Bone marrow (tissue), 2 donors: ENCODE results near the gene SLC24A1.
A peak's percentile ranks its signal among the peaks of the same experiment; 100 is the strongest.
"Not testable (repeated sequence)": the region's sequence is repeated elsewhere in the genome, so short reads cannot be mapped to it uniquely, and the experiment has no call there.

Source experiments
- DNase-seq, 2 donors: peaks; one replicate each; lab custom pipeline; 2025; lab: John Stamatoyannopoulos, UW

SLC24A1 gene

DNA sequence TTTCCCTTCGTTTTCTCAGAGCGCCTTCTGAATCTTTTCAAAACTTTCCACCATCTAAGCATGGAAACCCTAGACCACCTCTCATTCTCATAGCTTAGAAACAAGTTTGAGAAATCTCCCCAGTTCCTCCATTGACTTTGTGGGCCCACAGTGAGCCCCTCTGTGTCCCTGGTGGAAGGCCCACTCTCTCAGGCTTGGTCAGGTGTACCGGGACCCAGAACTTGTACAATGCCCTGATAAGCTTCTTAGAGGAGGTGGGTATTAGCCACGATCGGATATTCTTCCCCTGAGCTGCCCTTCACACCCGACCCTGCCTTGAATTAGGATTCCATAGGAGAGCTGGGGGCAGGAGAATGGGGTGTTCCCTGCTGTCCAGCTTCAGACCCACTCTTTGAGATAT is at the start of gene SLC24A1:
SLC24A1 (plus strand) TSS at position 301 of the 400 bp plus-strand sequence. CDS start 2,143 bp downstream, outside the sequence.
- no peak for DNase-seq

DNA sequence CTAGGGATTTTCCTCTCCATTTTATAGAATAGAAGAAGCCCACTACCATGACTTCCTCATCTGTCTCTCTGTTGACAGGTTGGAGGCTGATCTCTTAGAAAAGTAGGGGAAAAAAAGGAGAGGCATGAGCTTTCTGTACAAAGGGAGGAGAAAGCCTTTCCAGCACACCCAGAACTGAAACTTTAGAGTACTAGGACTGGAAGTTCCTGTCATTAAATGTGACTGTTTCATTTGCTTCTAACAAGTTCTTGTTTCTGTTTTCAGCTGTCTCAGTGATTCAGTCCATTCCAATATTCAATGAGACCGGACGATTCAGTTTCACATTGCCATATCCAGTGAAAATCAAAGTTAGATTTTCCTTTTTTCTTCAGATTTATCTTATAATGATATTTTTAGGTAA is 49.8 kb upstream of the SLC24A1 start:
- no peak for DNase-seq

DNA sequence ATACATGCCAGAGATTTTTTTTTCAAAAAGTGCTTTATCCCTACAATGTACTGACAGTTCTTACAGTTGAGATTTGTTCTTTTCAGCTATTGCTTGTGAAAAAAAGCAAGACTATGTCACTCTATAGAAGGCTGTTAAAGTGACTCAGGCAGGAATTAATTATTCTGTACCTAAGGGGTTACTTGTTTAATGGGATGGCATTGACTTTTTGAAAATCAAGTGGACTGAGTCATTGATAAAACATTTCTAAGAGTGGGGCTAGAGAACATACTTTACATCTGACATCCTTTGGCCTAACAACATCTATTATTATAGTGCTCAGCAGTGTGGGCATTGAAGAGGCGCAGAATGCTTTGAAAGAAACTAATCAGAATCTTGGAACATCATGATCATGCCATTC is 45.1 kb upstream of the SLC24A1 start:
- no peak for DNase-seq

DNA sequence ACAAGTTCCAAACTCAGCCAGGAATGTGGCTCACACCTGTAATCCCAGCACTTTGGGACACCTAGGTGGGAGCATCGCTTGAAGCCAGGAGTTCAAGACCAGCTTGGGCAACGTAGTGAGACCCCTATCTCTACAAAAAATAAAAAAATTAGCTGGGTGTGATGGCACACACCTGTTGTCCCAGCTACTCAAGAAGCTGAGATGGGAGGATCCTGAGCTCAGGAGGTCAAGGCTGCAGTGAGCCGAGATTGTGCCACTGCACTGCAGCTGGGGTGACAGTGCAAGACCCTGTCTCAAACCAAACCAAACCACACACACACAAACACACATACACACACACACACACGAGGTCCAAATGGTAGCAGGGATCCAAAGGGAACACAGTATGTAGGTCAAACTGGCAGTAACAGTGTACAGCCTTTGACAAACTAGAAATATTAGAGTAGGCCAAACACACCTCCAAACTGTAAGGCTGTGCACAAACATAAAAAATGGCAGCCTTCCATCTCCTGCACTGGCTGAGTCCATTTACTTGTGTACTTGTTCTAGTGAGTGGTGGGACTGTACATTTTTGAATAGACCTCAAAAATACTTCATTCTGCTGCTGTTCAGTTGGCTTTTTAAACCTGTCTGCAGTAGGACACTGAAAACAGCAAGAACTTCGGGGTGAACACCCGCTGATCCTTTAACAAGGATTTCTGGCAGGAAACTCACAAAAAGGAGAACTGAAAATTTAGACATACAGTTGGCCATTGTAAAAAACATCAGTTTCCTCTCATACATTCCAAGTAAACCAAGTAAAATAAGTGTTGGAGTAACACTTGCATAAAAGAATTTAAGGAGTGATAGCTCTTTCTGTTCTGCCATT is 44.4 kb upstream of the SLC24A1 start:
- DNase-seq, result no peak

DNA sequence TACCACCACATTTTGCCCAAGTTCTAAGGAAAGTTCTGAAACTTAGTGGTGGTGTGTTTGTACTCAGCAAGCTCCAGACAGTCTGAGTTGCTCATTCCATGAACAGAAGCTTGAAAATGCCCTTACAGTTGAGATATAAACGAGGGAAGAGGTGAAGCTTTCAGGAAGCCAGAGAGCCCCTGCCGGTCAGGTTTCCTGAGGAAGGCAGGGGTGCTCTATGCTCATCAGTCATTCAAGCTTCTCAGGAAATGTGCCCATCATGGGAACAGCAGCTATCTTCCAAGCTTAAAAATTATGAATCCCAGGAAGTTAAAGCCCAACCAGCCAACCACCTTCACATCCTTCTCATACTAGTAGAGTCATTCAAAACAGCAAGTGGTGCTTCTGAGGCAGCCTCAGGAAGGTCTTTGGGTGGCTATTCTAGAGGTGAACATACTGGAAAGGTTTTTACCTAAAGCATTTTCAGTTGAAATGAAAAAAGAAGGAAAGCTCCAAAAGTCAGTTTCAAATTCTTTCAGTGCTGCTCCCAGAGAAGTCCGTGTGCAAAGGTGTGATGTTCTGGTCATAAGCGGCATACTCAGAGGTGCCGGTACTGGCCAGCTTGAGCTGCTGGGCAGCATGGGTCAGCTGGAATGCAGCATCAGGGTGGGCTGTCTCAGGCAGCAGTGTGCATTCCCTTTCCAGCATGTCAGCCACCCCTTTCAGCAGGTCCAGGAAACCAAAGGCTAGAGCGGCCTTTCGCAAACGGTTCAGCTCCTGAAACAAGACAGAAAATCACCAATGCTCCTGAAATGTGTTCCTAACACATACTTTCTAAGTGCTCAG is 42.6 kb upstream of the SLC24A1 start:
- no peak for DNase-seq

DNA sequence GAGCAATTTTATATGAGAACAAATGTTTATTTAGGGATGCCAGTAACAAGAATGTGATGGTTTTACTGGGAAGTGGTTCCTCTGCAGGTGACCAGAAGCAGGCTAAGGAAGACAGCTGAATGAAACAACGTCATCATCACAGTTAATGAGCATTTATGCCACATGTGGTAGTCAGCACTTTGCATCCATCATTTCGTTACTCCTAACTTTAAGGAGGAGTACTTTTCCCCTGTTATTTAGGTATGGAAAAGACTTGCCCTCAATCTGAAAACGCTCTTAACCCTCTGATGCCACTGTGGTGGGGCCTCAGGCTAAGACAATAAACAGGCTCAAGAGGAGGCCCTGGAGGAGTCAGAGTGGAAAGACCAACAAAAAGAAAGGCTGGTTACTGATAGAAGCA is 42.0 kb upstream of the SLC24A1 start:
- no peak for DNase-seq

DNA sequence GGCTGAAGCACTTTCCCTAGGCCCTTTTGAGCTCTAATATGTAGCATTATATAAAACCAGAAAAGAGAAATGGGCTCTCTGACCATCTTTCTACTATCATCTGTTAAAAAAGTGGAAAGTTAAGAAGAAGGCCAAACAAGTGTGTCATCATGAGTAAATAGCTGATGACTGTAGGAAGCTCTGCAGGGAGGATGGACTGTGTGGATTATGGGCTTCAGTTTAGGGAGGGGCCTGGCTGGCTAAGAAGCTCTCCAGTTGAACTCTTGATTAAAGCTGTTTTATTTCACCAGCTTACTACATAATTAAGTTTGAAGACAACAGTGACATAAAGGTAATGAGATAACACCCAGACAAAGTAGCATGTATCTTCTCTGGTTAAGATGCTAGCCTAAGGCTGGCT is 41.5 kb upstream of the SLC24A1 start:
- no peak for DNase-seq

DNA sequence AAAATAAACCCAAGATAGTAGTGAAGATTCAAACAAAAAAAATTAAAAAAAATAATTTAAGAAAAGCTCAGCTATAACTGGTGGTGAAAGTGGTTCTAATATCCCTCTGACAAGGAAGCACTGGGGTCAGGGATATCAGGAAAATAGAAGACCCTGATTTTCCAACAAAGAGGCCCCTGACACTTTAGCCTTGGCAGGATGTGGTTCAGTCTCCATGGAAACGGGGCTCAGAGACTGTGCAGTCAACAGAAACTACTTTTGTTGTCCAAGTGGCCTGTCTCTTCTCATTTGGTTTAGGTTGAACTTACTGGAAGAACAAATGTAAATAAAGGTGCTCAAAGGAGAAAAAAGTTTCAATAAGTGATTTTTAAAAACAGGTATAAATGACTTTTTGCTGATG is 38.0 kb upstream of the SLC24A1 start:
- peak in 1 of 2 donors; percentile 33 for DNase-seq

DNA sequence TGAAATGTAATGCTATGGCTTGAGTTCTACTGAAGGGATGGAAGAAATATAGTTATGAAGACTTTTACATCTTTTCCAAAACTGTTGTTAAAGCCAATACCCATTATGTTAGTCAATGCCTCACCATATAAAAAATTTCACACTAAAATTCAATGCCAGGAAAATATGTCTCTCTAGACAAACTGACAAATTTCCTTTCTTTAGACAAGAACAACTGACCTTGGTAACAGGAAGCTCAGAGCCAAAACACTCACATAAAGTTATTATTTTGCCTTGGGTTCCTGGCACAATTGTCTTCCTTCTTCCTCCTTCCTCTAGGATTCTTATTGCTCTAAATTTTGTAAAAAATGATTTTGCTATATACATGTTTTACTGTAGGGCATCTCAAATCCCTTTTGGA is 37.5 kb upstream of the SLC24A1 start:
- DNase-seq, result no peak

DNA sequence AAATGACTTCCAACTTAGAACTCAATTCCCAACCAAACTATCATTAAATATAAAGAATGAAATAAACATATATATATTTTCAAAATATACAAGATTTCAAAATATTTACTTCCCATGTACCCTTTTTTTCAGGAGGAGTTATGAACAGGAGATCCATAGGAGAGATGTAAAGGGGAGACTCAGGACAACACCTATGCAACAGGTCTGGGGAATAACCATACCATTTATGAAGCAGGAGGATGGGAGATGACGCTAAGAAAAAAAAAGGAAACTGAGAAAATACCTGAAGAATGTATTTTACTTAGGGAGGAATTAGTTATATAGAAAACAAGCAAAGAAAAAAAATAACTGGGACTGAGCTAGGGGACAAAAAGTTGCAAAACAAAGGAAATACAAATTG is 34.6 kb upstream of the SLC24A1 start:
- no peak for DNase-seq

DNA sequence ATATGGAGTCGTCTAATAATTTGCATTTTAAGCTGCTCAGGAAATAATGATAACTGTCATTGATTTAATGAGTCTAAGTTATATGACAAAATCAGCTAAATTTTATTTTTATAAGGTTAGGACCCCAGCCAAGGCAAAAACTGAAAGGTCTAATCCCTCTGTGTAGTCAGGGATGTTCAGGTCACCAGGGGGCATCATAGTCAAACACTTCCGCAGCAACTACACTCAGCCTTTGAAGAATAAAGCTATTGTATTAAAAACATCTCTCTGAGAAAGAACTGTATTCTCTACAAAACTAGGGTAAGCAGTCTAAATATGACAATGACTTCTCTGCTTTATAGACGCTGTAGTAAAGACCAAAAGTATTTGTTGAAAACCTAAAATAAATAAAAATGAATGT is 25.8 kb upstream of the SLC24A1 start:
- peak in 1 of 2 donors; percentile 2 for DNase-seq

DNA sequence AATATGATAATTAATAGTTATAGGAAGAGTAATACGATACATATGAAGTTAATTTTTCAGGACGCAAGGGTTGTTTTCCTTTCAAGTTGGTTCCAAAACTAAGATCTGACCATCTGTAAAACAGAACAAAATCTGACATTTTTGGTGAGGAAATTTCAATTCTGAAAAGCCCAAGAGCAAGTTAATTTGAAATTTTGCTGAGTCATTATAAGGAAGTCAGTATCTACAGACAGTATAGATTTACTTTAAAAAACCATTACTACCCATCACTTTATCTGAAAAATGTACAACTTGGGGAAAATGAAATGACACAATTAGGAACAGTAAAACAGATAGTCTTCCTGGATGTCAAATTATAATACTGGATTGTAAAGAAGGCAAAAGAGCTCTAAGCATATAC is 23.3 kb upstream of the SLC24A1 start:
- no peak for DNase-seq

DNA sequence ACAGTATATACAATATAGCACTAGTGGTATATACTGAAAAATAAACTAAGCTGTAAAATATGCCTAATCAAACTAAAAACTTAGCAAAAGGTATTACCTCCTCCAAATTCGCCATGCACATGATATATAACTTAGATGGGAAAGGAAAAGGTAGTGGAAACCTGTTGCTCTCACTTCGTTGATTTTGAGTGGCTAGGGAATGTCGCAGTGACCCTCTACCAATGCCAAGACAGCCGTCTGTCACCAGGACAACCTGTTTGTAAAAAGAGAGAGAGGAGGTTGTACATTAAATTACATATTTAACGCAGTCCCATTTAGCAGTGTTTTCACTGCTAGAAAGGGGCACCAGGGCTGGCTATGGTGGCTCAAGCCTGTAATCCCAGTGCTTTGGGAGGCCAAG is 22.1 kb upstream of the SLC24A1 start:
- no peak for DNase-seq

DNA sequence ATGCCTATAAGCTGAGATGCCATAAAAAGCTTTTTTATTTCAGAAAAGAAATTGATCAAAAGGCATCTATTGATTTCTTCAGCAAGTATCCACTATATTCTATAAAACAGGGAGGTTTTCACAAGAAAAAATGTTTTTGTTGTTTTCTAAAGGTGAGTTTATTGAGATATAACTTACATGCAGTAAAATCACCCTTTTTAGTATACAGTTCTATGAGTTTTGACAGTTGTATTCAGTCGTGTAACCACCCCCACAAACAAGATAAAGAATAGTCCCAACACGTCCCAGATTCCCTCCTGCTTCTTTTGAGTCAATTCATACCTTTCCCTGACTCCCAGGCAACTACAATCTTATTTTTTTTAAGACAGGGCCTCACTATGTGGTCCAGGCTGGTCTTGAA is 18.6 kb upstream of the SLC24A1 start:
- DNase-seq, result no peak

DNA sequence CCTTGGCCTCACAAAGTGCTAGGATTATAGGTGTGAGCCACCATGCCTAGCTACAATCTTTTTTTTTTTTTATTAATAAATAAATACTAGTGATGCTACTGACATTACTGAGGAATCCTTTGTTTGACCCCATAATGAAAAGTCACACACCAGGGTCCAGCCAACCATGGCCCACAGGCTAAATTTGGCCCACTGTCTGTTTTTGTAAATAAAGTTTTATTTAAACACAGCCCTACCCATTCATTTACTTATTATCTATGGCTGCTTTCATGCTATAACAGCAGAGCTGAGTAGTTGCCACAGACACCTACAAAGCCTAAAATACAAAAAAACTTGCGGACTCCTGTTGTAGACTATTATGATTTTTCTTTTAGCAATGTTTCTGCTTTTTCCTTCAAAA is 18.2 kb upstream of the SLC24A1 start:
- DNase-seq, result no peak

DNA sequence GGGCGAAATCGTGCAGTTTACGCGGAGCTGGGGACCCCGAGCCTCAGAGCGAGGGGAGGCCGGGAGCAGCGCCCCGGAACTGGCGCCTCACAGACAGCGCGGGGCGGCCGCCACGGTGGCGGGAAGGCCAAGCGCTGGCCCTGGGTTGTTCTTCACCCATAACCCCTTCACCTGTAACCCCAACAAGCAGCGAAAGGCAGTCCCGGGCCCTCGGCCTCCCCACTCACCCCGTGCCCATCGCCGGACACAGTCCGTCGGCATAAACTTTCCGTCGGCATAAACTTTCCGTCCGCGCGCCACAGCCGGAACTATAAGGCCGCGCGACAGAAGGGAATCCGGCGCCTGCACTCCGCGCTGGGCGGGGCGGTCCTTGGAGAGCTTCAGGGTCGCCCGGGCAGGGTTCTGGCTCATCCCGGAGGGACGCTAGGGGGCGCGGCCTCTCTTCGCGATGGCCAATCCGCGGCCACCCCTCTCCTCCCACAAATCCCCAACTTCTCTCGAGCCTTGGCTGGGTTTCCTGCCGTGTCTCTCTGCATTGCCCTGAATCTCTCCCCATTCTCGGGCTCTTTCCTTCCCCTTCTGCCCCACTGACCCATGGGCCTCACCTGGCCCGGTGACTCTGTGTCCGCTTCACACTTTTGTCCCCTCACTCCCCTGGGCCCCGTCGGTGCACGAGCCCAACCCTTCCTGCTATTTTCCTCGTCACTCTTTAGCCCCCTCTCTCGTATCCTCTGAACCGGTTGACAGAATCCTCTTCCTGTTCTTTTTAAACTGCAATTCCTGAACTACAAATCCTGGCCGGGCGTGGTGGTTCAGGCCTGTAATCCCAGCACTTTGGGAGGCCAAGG is 10.6 kb upstream of the SLC24A1 start, which contains the start of gene INTS14:
INTS14 (minus strand) TSS at position 261 of the 848 bp plus-strand sequence. CDS start 3,751 bp downstream, outside the sequence.
- peak; percentile 82 to 88 for DNase-seq

DNA sequence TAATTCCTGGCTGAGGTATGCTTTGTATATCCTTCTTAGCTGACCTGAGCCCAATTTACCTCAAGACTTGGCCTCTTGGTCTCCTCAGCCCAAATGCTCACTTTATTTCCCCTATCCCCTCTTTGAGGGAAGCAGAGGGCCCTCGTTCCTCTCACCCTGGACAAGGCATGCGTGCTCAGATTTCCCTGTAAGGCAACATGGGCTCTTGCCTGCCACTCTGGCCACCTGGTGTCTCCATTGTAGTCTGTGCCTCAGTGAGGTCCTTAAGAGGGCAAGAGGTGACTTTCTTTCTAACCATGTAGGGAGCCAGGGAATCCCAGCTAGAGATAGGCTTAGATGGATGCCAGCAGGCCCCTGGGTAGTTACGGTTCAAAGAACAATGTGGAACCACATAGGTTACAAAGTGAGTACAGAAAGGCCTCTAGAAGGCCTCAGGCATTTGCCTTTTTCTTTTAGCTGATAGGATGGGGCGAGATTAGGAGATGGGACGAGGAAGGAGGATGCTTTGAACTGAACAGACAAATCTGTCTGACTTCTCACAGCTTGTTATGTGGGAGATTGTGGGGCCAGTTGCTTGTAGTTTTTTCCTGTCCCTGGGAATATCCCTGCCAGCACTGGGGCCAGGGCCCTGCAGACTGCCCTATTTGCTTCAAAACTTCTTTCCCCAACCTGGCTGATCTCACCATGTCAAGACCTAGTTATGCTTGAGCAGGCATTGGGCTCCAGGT is 9.7 kb upstream of the SLC24A1 start:
- no peak for DNase-seq

DNA sequence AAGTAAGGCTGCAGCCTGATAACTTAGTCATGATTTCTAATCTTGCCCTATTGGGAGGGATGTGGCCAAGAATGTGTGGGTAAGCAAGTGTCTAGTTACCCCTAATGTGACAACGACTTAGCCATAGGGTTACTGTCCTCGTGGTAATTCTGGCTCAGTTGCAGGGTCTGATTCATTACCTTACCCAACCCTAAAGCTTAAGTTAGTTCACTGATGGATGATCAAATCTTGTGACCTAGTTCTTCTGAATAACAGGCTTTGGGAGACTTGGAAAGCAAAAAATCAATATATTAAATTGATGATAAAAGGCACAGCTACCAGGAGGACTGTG is 9.2 kb upstream of the SLC24A1 start:
- DNase-seq, result no peak

DNA sequence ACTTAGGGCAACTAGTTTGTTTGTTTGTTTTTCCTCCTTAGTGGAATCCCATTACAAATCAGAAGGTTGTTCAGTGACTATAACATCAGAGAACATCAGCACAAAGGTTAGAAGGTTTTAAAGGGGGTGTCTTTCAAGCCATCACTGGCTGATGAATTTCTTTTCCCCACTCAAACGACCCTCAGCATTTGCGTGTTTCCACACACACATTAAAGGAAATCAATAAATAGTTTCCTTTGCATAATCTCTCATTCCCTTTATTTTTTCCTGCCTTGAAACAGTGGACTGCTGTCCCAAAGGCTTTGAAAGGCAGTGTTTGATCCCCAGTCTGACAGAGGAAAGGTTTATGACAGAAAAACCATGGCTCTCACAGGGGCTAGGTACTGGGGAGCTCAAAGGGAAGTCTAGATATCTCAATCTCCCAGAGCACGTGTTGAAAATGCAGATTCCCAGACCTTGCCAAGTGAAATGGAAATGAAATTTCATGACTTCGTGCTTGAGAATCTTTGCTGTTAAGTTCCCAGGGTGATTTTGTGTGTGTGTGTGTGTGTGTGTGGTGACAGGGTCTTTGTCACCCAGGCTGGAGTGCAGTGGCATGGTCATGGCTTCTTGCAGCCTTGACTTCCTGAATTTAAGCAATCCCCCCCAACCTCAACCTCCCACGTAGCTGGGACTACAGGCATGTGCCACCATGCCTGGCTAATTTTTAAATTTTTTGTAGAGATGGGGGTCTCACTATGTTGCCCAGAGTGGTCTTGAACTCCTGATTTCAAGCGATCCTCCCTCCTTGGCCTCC is 8.6 kb upstream of the SLC24A1 start:
- DNase-seq, result no peak

DNA sequence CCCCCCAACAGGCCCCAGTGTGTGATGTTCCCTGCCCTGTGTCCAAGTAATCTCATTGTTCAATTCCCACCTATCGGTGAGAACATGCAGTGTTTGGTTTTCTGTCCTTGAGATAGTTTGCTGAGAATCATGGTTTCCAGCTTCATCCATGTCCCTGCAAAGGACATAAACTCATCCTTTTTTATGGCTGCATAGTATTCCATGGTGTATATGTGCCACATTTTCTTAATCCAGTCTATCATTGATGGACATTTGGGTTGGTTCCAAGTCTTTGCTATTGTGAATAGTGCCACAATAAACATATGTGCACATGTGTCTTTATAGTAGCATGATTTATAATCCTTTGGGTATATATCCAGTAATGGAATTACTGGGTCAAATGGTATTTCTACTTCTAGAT is 5.9 kb upstream of the SLC24A1 start:
- DNase-seq, result not testable (repeated sequence)
